Activated T-cell treated with anti-CD3 and anti-CD28 coated beads, Interleukin-2, amount 50 U/mL, for 24 hours (primary cell): ENCODE measurements around the gene DNM2.
"Not testable (repeated sequence)": the region's sequence is repeated elsewhere in the genome, so short reads cannot be mapped to it uniquely, and the experiment has no call there.

Experiments
- DNase-seq: peaks from one replicate; pipeline ENCODE4 v3.0.0-alpha.2; 2020
- H3K27ac Mint-ChIP-seq: 2 replicates; pipeline ENCODE4 v1.8.0; 2020; ENCODE audit warnings: mild to moderate bottlenecking, mixed read lengths
- H3K27me3 Mint-ChIP-seq: 2 replicates; pipeline ENCODE4 v1.8.0; 2020; ENCODE audit warnings: mixed read lengths
- H3K36me3 Mint-ChIP-seq: 2 replicates; pipeline ENCODE4 v1.8.0; 2020; ENCODE audit warnings: low read depth, mixed read lengths
- H3K4me1 Mint-ChIP-seq: 2 replicates; pipeline ENCODE4 v1.8.0; 2020; ENCODE audit warnings: low read depth, mixed read lengths
- H3K4me3 Mint-ChIP-seq: 2 replicates; pipeline ENCODE4 v1.8.0; 2020; ENCODE audit warnings: mild to moderate bottlenecking, moderate library complexity, mixed read lengths
- H3K9me3 Mint-ChIP-seq: 2 replicates; pipeline ENCODE4 v1.8.0; 2020; ENCODE audit warnings: mixed read lengths

Gene DNM2

GRCh38 chr19:10846500-10847202 is 128.8 kb downstream of the DNM2 start:
- Mint-ChIP-seq H3K27ac (no peak overlapping the region), H3K9me3 (peaks cover 5% of the 10 kb centered on the region), H3K4me1 (peaks cover 10% of the 10 kb centered on the region), H3K4me3 (no peak overlapping the region), H3K27me3 (peaks cover 7% of the 10 kb centered on the region), H3K36me3 (peaks cover 3% of the 10 kb centered on the region)
- DNase-seq, result no peak

GRCh38 chr19:10848230-10848856 is 130.5 kb downstream of the DNM2 start, which contains the start of gene C19orf38:
Gene C19orf38 (plus strand): TSS chr19:10848415. CDS start chr19:10848509, 94 bp downstream.
- peaks cover 5% of the 10 kb centered on the region for H3K9me3 Mint-ChIP-seq
- peak within 1 kb of the TSS; percentile 22 for H3K4me3 Mint-ChIP-seq
- H3K27ac Mint-ChIP-seq, result peak within 1 kb of the TSS; percentile 59
- peaks cover 7% of the 10 kb centered on the region for H3K27me3 Mint-ChIP-seq
- peaks cover 10% of the 10 kb centered on the region for H3K4me1 Mint-ChIP-seq
- H3K36me3 Mint-ChIP-seq, result peaks cover 3% of the 10 kb centered on the region
- DNase-seq, result no peak

GRCh38 chr19:10850631-10851030 is 132.8 kb downstream of the DNM2 start:
- DNase-seq, result no peak
- Mint-ChIP-seq H3K27ac (no peak overlapping the region), H3K9me3 (peaks cover 5% of the 10 kb centered on the region), H3K4me1 (peaks cover 10% of the 10 kb centered on the region), H3K36me3 (peaks cover 3% of the 10 kb centered on the region), H3K4me3 (no peak overlapping the region), H3K27me3 (peaks cover 7% of the 10 kb centered on the region)

- H3K27ac Mint-ChIP-seq, result no peak overlapping the region
- no peak for DNase-seq
- no peaks in the 10 kb centered on the region for H3K9me3 Mint-ChIP-seq
- H3K27me3 Mint-ChIP-seq, result peaks cover 2% of the 10 kb centered on the region
- no peaks in the 10 kb centered on the region for H3K36me3 Mint-ChIP-seq
- H3K4me1 Mint-ChIP-seq, result peaks cover 10% of the 10 kb centered on the region
- H3K4me3 Mint-ChIP-seq, result no peak overlapping the region
Observed at GRCh38 chr19:10852098-10852800, 134.4 kb downstream of the DNM2 start.

GRCh38 chr19:10852941-10853340 is 135.1 kb downstream of the DNM2 start:
- no peak for DNase-seq
- no peaks in the 10 kb centered on the region for H3K36me3 Mint-ChIP-seq
- H3K4me1 Mint-ChIP-seq, result peaks cover 8% of the 10 kb centered on the region
- H3K9me3 Mint-ChIP-seq, result no peaks in the 10 kb centered on the region
- H3K4me3 Mint-ChIP-seq, result no peak overlapping the region
- H3K27me3 Mint-ChIP-seq, result peaks cover 2% of the 10 kb centered on the region
- no peak overlapping the region for H3K27ac Mint-ChIP-seq

GRCh38 chr19:10854350-10855089 is 136.6 kb downstream of the DNM2 start:
- Mint-ChIP-seq H3K27ac (no peak overlapping the region), H3K4me3 (no peak overlapping the region), H3K36me3 (no peaks in the 10 kb centered on the region), H3K9me3 (no peaks in the 10 kb centered on the region), H3K27me3 (no peaks in the 10 kb centered on the region), H3K4me1 (peaks cover 1% of the 10 kb centered on the region)
- DNase-seq, result no peak

GRCh38 chr19:10855879-10856522 is 138.1 kb downstream of the DNM2 start:
- no peak for DNase-seq
- Mint-ChIP-seq H3K9me3 (no peaks in the 10 kb centered on the region), H3K4me1 (peaks cover 1% of the 10 kb centered on the region), H3K4me3 (no peak overlapping the region), H3K36me3 (no peaks in the 10 kb centered on the region), H3K27ac (no peak overlapping the region), H3K27me3 (no peaks in the 10 kb centered on the region)

- H3K27ac Mint-ChIP-seq, H3K27me3 Mint-ChIP-seq, H3K9me3 Mint-ChIP-seq, H3K4me1 Mint-ChIP-seq, H3K4me3 Mint-ChIP-seq, DNase-seq, H3K36me3 Mint-ChIP-seq: not testable (repeated sequence)
Observed at GRCh38 chr19:10856899-10857298, 139.0 kb downstream of the DNM2 start.

- Mint-ChIP-seq H3K4me1 (peaks cover 1% of the 10 kb centered on the region), H3K27me3 (no peaks in the 10 kb centered on the region), H3K27ac (no peak overlapping the region)
Observed at GRCh38 chr19:10858204-10858828, 140.4 kb downstream of the DNM2 start.

GRCh38 chr19:10861103-10861651 is 143.3 kb downstream of the DNM2 start:
- no peak overlapping the region for H3K27ac Mint-ChIP-seq
- peaks cover 11% of the 10 kb centered on the region for H3K4me1 Mint-ChIP-seq
- H3K27me3 Mint-ChIP-seq, result no peaks in the 10 kb centered on the region
- no peaks in the 10 kb centered on the region for H3K9me3 Mint-ChIP-seq
- H3K36me3 Mint-ChIP-seq, result no peaks in the 10 kb centered on the region
- H3K4me3 Mint-ChIP-seq, result no peak overlapping the region
- peak; percentile 52 for DNase-seq

More at GRCh38 chr19:10858204-10858828, 140.4 kb downstream of the DNM2 start:
- Mint-ChIP-seq H3K9me3 (no peaks in the 10 kb centered on the region), H3K4me3 (no peak overlapping the region), H3K36me3 (no peaks in the 10 kb centered on the region)
- DNase-seq, result peak; percentile 50

- DNase-seq, result no peak
- Mint-ChIP-seq H3K9me3 (no peaks in the 10 kb centered on the region), H3K27me3 (no peaks in the 10 kb centered on the region), H3K36me3 (no peaks in the 10 kb centered on the region), H3K4me1 (peaks cover 11% of the 10 kb centered on the region), H3K4me3 (no peak overlapping the region), H3K27ac (no peak overlapping the region)
Observed at GRCh38 chr19:10862561-10863106, 144.8 kb downstream of the DNM2 start.

GRCh38 chr19:10863107-10863717 is 145.3 kb downstream of the DNM2 start:
- Mint-ChIP-seq H3K9me3 (no peaks in the 10 kb centered on the region), H3K27ac (no peak overlapping the region), H3K36me3 (no peaks in the 10 kb centered on the region), H3K27me3 (no peaks in the 10 kb centered on the region), H3K4me3 (no peak overlapping the region), H3K4me1 (peaks cover 15% of the 10 kb centered on the region)
- no peak for DNase-seq

- peak; percentile 88 for DNase-seq
- H3K4me3 Mint-ChIP-seq, result no peak overlapping the region
- no peaks in the 10 kb centered on the region for H3K36me3 Mint-ChIP-seq
- peak overlapping the region; percentile 57 for H3K27ac Mint-ChIP-seq
- H3K4me1 Mint-ChIP-seq, result peaks cover 16% of the 10 kb centered on the region
- H3K27me3 Mint-ChIP-seq, result no peaks in the 10 kb centered on the region
- H3K9me3 Mint-ChIP-seq, result no peaks in the 10 kb centered on the region
Observed at GRCh38 chr19:10864538-10864899, 146.6 kb downstream of the DNM2 start.
